K562 (cell line): ENCODE results near the gene YAF2. TPM values are rescaled to one million over a fixed set of nuclear protein-coding genes. Genes with fewer than 3 reads are reported as not detected.

Experiments
- ATAC-seq: fragments of 200-7000 bp; cut with Tn5 transposase; 3 replicates; pipeline ENCODE4 v1.9.1; 2020; ENCODE audit warnings: moderate library complexity
- BruUV-seq: library from RNA; stranded (reverse); fragments of 400-500 nt; replicated peaks from 2 replicates; lab custom pipeline; 2021; lab: Mats Ljungman, UMichigan
- CTCF ChIA-PET: fragments of 300-600 bp; formaldehyde crosslinking; extraction: SDS; loops from one replicate; lab custom pipeline; 2021; ENCODE audit warnings: low intra/inter-chr PET ratio; lab: Yijun Ruan, JAX
- POLR2A ChIA-PET: fragments of 300-600, 350-650 bp; sonication (Branson Sonifier 250); formaldehyde crosslinking; extraction: SDS; loops from one replicate; lab custom pipeline; 2021; ENCODE audit warnings: antibody characterized with exemption, inconsistent platforms; lab: Yijun Ruan, JAX
- DNase-seq, 4 experiments: peaks; one replicate each; pipeline versions ENCODE4 v3.0.0 to v3.0.0-alpha.2; 2011 to 2018; ENCODE audit warnings: low spot score in 3 of 4, mixed read lengths in 3 of 4; ENCODE audit errors: extremely low read depth in 1 of 4
- FAIRE-seq: peaks from 2 replicates; lab custom pipeline; 2011; peaks lifted over from hg19 to GRCh38; lab: Jason Lieb, UNC
- H2AFZ ChIP-seq: 2 replicates; pipeline ENCODE4 v1.6.0; 2011; ENCODE audit warnings: low read depth, low read length, control low read depth, inconsistent platforms
- H3K27ac ChIP-seq: fragments of 200-600 bp; 3 replicates; pipeline ENCODE4 v1.8.0; 2011; ENCODE audit warnings: low read depth, mild to moderate bottlenecking, control low read depth, inconsistent platforms, low read length, moderate library complexity, mixed read lengths; ENCODE audit errors: extremely low read depth
- H3K27me3 ChIP-seq, 2 experiments: fragments of 300-600 bp in 1 of 2; 2 replicates in 1 of 2; 3 replicates in 1 of 2; pipeline versions ENCODE4 v1.6.0 to v1.8.0; 2011; ENCODE audit warnings: inconsistent platforms in 2 of 2, low read length in 2 of 2, mild to moderate bottlenecking in 1 of 2, mixed read lengths in 1 of 2, moderate library complexity in 1 of 2; ENCODE audit not compliant: control insufficient read depth in 2 of 2, insufficient read depth in 2 of 2
- H3K36me3 ChIP-seq: fragments of 300-600 bp; 3 replicates; pipeline ENCODE4 v1.8.0; 2011; ENCODE audit warnings: mild to moderate bottlenecking, low read length, inconsistent platforms; ENCODE audit not compliant: control insufficient read depth, insufficient read depth
- H3K4me1 ChIP-seq, 2 experiments: fragments of 200-600 bp in 1 of 2; replicated peaks in 1 of 2; 2 replicates in 1 of 2; 3 replicates in 1 of 2; pipeline versions ENCODE4 v1.5.1 to v1.8.0; 2011; ENCODE audit warnings: inconsistent platforms in 2 of 2, low read length in 2 of 2, mild to moderate bottlenecking in 1 of 2, mixed read lengths in 1 of 2, moderate library complexity in 1 of 2; ENCODE audit not compliant: control insufficient read depth in 2 of 2, insufficient read depth in 2 of 2
- H3K4me2 ChIP-seq: 2 replicates; pipeline ENCODE4 v1.6.1; 2011; ENCODE audit warnings: low read length, control low read depth, inconsistent platforms, mixed read lengths; ENCODE audit not compliant: insufficient read depth
- H3K4me3 ChIP-seq: fragments of 200-600 bp; sonication (generic), shearing (Covaris generic); 2 replicates; pipeline ENCODE4 v1.5.1; 2016; ENCODE audit warnings: control low read depth, inconsistent platforms
- H3K79me2 ChIP-seq: fragments of 200-600 bp; 3 replicates; pipeline ENCODE4 v1.8.0; 2011; ENCODE audit warnings: low read length, inconsistent platforms; ENCODE audit not compliant: control insufficient read depth, insufficient read depth
- H3K9ac ChIP-seq, 2 experiments: 2 replicates each; pipeline versions ENCODE4 v1.6.0 to v1.6.1; 2011; ENCODE audit warnings: low read depth in 2 of 2, low read length in 2 of 2, control low read depth in 1 of 2, inconsistent platforms in 1 of 2, mild to moderate bottlenecking in 1 of 2, mixed read lengths in 1 of 2; ENCODE audit not compliant: insufficient read depth in 1 of 2
- H3K9me1 ChIP-seq: one replicate; pipeline ENCODE4 v1.6.0; 2011; ENCODE audit warnings: inconsistent platforms, mild to moderate bottlenecking, low read length, moderate library complexity; ENCODE audit not compliant: control insufficient read depth, insufficient read depth
- H3K9me3 ChIP-seq: replicated peaks from 2 replicates; pipeline ENCODE4 v1.5.1; 2011; ENCODE audit warnings: low read depth, low read length, inconsistent platforms; ENCODE audit not compliant: control insufficient read depth, insufficient read depth
- H4K20me1 ChIP-seq: replicated peaks from 2 replicates; pipeline ENCODE4 v1.6.1; 2011; ENCODE audit warnings: low read length, inconsistent platforms, mixed read lengths; ENCODE audit not compliant: control insufficient read depth, insufficient read depth
- BCL6 ChIP-seq: fragments of 250-450 bp; sonication (Bioruptor Pico); IDR thresholded peaks from 2 replicates; pipeline ENCODE4 v1.4.0; 2020
- CEBPZ ChIP-seq: fragments of 150-350 bp; IDR thresholded peaks from 2 replicates; pipeline ENCODE4 v1.6.1; 2014; ENCODE audit warnings: low read depth, mild to moderate bottlenecking, low read length, borderline replicate concordance
- FOS ChIP-seq: IDR thresholded peaks from 3 replicates; pipeline ENCODE4 v1.6.1; 2011; ENCODE audit not compliant: insufficient read length; ENCODE audit errors: extremely low read depth
- FOXJ2 ChIP-seq: fragments of 200-800 bp; sonication (Bioruptor generic); IDR thresholded peaks from 2 replicates; pipeline ENCODE4 v1.6.1; 2016; ENCODE audit warnings: missing genetic modification characterization, missing compliant biosample characterization
- FOXJ3 ChIP-seq: sonication (generic); formaldehyde crosslinking; IDR thresholded peaks from 2 replicates; pipeline ENCODE4 v1.4.0; 2020; ENCODE audit warnings: mild to moderate bottlenecking, missing genetic modification reagents
- HDAC6 ChIP-seq: IDR thresholded peaks from 2 replicates; pipeline ENCODE4 v1.6.1; 2012; ENCODE audit warnings: low read depth, mild to moderate bottlenecking, control low read depth, inconsistent platforms, low read length, moderate library complexity
- KDM1A ChIP-seq, 2 experiments: fragments of 450-650 bp; IDR thresholded peaks; 2 replicates each; pipeline ENCODE4 v1.6.1; 2016; ENCODE audit warnings: mild to moderate bottlenecking in 2 of 2
- KLF6 ChIP-seq: fragments of 250-450 bp; sonication (Bioruptor Pico); IDR thresholded peaks from 2 replicates; pipeline ENCODE4 v1.4.0; 2020; ENCODE audit warnings: mild to moderate bottlenecking, moderate library complexity, borderline replicate concordance
- RBM39 ChIP-seq: fragments of 200-400 bp; formaldehyde crosslinking; optimal IDR thresholded peaks from 2 replicates; pipeline ENCODE3; 2018; ENCODE audit warnings: low read depth, low read length
- ZNF436 ChIP-seq: fragments of 250-450, 450-650 bp; sonication (Bioruptor Pico); formaldehyde crosslinking; IDR thresholded peaks from 2 replicates; pipeline ENCODE4 v1.7.0; 2020; ENCODE audit warnings: mild to moderate bottlenecking
- ZNF584 ChIP-seq: fragments of 200-800 bp; sonication (Bioruptor generic); IDR thresholded peaks from 2 replicates; pipeline ENCODE4 v1.6.1; 2016; ENCODE audit warnings: low read depth, mild to moderate bottlenecking, missing genetic modification characterization, missing compliant biosample characterization
- ZSCAN32 ChIP-seq: fragments of 450-650 bp; formaldehyde crosslinking; IDR thresholded peaks from 2 replicates; pipeline ENCODE4 v1.4.0; 2020; ENCODE audit warnings: mild to moderate bottlenecking, moderate library complexity
- WGBS: fragments of 100-300 bp; shearing (Covaris generic); methylation state at CpG from one replicate; pipeline ENCODE4 v1.1.6; 2016; ENCODE audit warnings: low coverage, mixed read lengths; ENCODE audit not compliant: insufficient coverage; ENCODE audit errors: missing lambda C conversion rate; 5-methylcytosine and 5-hydroxymethylcytosine counted together
- in situ Hi-C: fragments of 300-500 bp; cut with MboI; formaldehyde crosslinking; loops from 4 replicates; pipeline ENCODE4 v1.15.0; 2018; ENCODE audit warnings: inconsistent platforms, mixed read lengths
- intact Hi-C: fragments of 100-400 bp; cut with micrococcal nuclease; formaldehyde crosslinking; loops from 2 replicates; pipeline ENCODE4 v1.14.2; 2022
- polyA plus RNA-seq, 8 experiments: library from polyadenylated mRNA; depleted of rRNA in 4 of 8; stranded (reverse) in 5 of 8; unstranded in 3 of 8; fragments of >200 nt; fragmentation: Nextera tagmentation in 2 of 8; fragmentation: Illumina TruSeq in 1 of 8; extraction: Ambion mirVana in 2 of 8; extraction: Trizol in 1 of 8; gene quantifications; 2 replicates each; pipeline versions ENCODE4 v1.2.1 to v1.2.3, GENCODE V29; 2011 to 2014; ENCODE audit warnings: inconsistent platforms in 1 of 8, missing spikeins in 1 of 8
- total RNA-seq, 7 experiments: library from RNA; depleted of rRNA in 6 of 7; stranded (reverse); fragments of >200 nt in 6 of 7; fragmentation: Illumina TruSeq in 2 of 7; extraction: Trizol in 2 of 7; gene quantifications; 2 replicates each; pipeline versions ENCODE4 v1.2.1 to v1.2.3, GENCODE V29; 2011 to 2021; ENCODE audit warnings: low replicate concordance in 1 of 7
- TF ChIP-seq, protein P1 (sequence below): fragments of 250-450 bp; sonication (Bioruptor Pico); IDR thresholded peaks from 2 replicates; pipeline ENCODE4 v1.5.0; 2021; ENCODE audit warnings: mild to moderate bottlenecking, moderate library complexity
- TF ChIP-seq, protein P2 (sequence below): fragments of 250-450 bp; sonication (Bioruptor Pico); IDR thresholded peaks from 2 replicates; pipeline ENCODE4 v1.8.0; 2022; ENCODE audit warnings: moderate library complexity, mild to moderate bottlenecking, inconsistent platforms

Gene YAF2
- total and polyA plus RNA-seq, 9 of the 15 experiments (the other 6 are each of a cell fraction or from before 2014, with no cell fraction given): 10.6 to 26.4 (median 21.3) TPM

- Histone ChIP-seq H3K4me1 (peaks cover 13 to 23% of the 10 kb centered on the region in 2 experiments; a peak in 4 of 5 replicates), H3K9me3 (no peaks in the 10 kb centered on the region), H3K9me1 (no peaks in the 10 kb centered on the region), H2AFZ (no peak overlapping the region), H3K4me2 (no peak overlapping the region), H3K79me2 (peaks cover 29% of the 10 kb centered on the region), H3K27ac (no peak overlapping the region), H3K4me3 (no peak overlapping the region), H3K9ac (no peak overlapping the region), H3K27me3 (no peaks in the 10 kb centered on the region), H4K20me1 (peaks cover 13% of the 10 kb centered on the region), H3K36me3 (no peaks in the 10 kb centered on the region)
- POLR2A ChIA-PET: interaction anchor here (0.6 kb wide), 2 partner anchors 49 to 95 kb away, joined by 3 read pairs; no protein-coding TSS in a partner anchor
- intact Hi-C loops: loop anchor here (5.0 kb wide), 1 partner anchor 45 kb away; no protein-coding TSS in a partner anchor
- BruUV-seq: no TSS peak
- FAIRE-seq (no peak), ATAC-seq (no peak), DNase-seq (peak in 2 of 4 experiments; percentile 19 to 40)
- 4% methylated on average over 3 of the region's 3 CpGs for WGBS
- in situ Hi-C loops: loop anchor here (25.0 kb wide), 1 partner anchor 420 kb away; no protein-coding TSS in a partner anchor
- CTCF ChIA-PET: no interaction called here
- TF ChIP-seq RBM39 (no peak), CEBPZ (no peak), ZNF436 (CRISPR knock-in tag) (no peak), KLF6 (CRISPR knock-in tag) (no peak), BCL6 (CRISPR knock-in tag) (no peak), FOXJ3 (CRISPR knock-in tag) (no peak), KDM1A (IDR thresholded peaks at IDR 0.05) (peak; percentile 94 to 95), HDAC6 (no peak), ZNF584 (no peak), FOXJ2 (tag) (no peak), FOS (no peak), ZSCAN32 (CRISPR knock-in tag) (no peak)
- TF ChIP-seq, protein P1, sequence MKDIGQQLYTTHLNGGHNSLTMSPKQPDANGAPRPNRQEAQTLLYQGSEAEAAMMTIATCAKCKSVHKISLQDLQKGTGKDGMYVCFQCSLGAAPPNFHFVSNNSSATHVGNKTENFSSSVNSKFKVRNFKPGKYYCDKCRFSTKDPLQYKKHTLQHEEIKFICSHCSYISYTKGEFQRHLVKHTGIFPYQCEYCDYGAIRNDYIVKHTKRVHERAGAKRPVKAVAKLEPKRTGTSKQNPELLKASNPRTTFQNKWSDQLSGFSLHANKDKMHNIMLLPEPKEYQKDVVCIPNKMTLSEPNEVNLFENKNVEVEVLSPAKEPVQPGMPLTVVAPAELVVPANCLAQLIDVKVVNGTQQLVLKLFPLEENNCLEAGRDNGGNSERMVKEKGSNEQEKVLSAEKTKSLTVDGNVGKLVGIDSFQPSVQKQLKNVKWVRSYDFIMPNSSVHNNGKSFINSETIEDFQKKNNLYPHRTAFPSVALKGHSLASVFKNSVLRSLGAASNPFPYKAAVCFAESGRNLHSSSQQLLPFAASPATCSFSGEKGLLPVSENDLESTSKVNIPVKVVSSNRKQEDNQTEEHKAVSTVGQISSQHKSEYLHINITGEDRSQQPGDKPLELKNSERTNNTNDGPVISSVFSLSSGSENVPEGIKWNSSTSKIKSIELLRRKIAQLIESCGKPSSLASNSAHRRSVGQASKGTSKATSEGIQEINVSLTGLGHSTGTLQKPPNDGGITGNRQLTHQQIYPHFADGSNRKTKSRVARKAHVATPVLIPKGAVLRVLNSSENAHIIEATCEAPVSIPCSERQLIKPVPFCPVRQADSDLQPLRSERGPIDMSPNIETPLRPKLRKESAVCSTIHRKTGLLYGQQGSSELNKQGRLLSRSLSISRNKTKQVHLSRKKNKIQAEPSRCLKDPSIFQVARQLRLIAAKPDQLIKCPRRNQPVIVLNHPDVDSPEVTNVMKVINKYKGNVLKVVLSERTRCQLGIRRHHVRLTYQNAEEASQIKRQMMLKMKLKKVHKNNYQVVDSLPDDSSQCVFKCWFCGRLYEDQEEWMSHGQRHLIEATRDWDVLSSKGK (CRISPR knock-in tag): no peak
- TF ChIP-seq, protein P2, sequence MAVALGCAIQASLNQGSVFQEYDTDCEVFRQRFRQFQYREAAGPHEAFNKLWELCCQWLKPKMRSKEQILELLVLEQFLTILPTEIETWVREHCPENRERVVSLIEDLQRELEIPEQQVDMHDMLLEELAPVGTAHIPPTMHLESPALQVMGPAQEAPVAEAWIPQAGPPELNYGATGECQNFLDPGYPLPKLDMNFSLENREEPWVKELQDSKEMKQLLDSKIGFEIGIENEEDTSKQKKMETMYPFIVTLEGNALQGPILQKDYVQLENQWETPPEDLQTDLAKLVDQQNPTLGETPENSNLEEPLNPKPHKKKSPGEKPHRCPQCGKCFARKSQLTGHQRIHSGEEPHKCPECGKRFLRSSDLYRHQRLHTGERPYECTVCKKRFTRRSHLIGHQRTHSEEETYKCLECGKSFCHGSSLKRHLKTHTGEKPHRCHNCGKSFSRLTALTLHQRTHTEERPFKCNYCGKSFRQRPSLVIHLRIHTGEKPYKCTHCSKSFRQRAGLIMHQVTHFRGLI: no peak
Measured at GRCh38 chr12:42141981-42142606, 96.0 kb downstream of the YAF2 start.
